Glutamatergic neuron (in vitro differentiated cells): Measurements from ENCODE around the gene MACROD2. TPM values are rescaled to one million over a fixed set of nuclear protein-coding genes. Genes with fewer than 3 reads are reported as not detected.

ENCODE experiments used
- DNase-seq: peaks from one replicate; pipeline ENCODE4 v3.0.0; 2022
- H3K27ac Mint-ChIP-seq: one replicate; pipeline ENCODE4 v1.8.0; 2020; ENCODE audit warnings: mild to moderate bottlenecking, mixed read lengths, inconsistent platforms; ENCODE audit not compliant: unreplicated experiment
- H3K27me3 Mint-ChIP-seq: one replicate; pipeline ENCODE4 v1.8.0; 2020; ENCODE audit warnings: mild to moderate bottlenecking, moderate library complexity, mixed read lengths, inconsistent platforms; ENCODE audit not compliant: unreplicated experiment
- H3K36me3 Mint-ChIP-seq: one replicate; pipeline ENCODE4 v1.8.0; 2020; ENCODE audit warnings: mild to moderate bottlenecking, mixed read lengths, inconsistent platforms; ENCODE audit not compliant: unreplicated experiment
- H3K4me1 Mint-ChIP-seq: one replicate; pipeline ENCODE4 v1.8.0; 2020; ENCODE audit warnings: mild to moderate bottlenecking, low read depth, mixed read lengths, inconsistent platforms; ENCODE audit not compliant: unreplicated experiment
- H3K4me3 Mint-ChIP-seq: one replicate; pipeline ENCODE4 v1.8.0; 2020; ENCODE audit warnings: mild to moderate bottlenecking, mixed read lengths, inconsistent platforms; ENCODE audit not compliant: unreplicated experiment
- H3K9me3 Mint-ChIP-seq: one replicate; pipeline ENCODE4 v1.8.0; 2020; ENCODE audit warnings: mild to moderate bottlenecking, moderate library complexity, mixed read lengths, inconsistent platforms; ENCODE audit not compliant: unreplicated experiment
- total RNA-seq: library from RNA; stranded (reverse); fragmentation: NEBNext Ultra II Directional; extraction: Animal tissue kit (Norgen Biotek cat#: 25700); gene quantifications from one replicate; pipeline ENCODE4 v1.2.1, GENCODE V29; 2021; ENCODE audit not compliant: unreplicated experiment
- TF ChIP-seq, protein P1 (sequence below): fragments of 200-600 bp; sonication (generic); IDR thresholded peaks from one replicate; pipeline ENCODE4 v1.5.0; 2021; ENCODE audit not compliant: partially characterized antibody, unreplicated experiment

Gene MACROD2
- total RNA-seq, 1 donor from 2014 or later, result 8.7 TPM

DNA sequence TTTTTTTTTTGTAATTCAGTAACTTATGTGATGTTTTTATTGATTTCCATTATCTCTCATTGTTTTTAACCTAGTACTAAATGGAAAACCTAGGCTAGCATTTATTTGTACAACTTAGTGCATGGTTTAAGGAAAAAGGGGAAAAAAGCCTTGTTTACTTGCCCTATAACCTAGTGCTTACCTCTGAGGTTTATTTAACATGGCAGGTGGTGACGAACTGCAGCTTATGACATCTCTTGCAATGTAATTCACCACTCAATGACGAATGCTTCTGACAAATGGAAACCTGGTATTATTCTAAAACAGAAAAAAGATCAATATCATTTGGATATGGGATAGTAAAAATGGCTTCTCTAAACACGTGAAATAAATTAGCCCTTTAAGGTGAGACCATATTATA is 960.7 kb downstream of the MACROD2 start:
- DNase-seq, result no peak
- no peaks in the 10 kb centered on the region for H3K36me3 Mint-ChIP-seq
- TF ChIP-seq, protein P1, sequence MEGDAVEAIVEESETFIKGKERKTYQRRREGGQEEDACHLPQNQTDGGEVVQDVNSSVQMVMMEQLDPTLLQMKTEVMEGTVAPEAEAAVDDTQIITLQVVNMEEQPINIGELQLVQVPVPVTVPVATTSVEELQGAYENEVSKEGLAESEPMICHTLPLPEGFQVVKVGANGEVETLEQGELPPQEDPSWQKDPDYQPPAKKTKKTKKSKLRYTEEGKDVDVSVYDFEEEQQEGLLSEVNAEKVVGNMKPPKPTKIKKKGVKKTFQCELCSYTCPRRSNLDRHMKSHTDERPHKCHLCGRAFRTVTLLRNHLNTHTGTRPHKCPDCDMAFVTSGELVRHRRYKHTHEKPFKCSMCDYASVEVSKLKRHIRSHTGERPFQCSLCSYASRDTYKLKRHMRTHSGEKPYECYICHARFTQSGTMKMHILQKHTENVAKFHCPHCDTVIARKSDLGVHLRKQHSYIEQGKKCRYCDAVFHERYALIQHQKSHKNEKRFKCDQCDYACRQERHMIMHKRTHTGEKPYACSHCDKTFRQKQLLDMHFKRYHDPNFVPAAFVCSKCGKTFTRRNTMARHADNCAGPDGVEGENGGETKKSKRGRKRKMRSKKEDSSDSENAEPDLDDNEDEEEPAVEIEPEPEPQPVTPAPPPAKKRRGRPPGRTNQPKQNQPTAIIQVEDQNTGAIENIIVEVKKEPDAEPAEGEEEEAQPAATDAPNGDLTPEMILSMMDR, result no peak
- no peak overlapping the region for H3K27ac Mint-ChIP-seq
- no peak overlapping the region for H3K4me3 Mint-ChIP-seq
- peaks cover 5% of the 10 kb centered on the region for H3K9me3 Mint-ChIP-seq
- peaks cover 2% of the 10 kb centered on the region for H3K27me3 Mint-ChIP-seq
- H3K4me1 Mint-ChIP-seq, result peaks cover 27% of the 10 kb centered on the region

DNA sequence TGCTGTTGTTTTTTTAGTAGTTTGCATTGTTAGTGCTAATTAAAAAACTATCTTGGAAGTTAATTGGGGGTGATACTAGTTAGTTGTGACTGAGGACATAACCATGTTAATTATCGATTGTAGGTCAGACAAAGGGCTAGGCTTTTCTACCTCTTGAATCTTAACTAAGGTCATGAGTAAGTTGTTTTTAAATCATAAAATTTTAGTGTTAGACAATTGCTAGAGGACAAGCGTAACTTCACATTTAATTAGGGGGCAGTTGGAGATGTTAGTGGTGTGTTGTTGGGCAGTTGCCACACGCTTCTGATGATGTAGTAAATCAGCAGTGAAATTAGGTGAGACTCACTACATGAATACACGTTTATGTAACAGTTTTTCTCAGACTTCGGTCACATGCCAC is 961.2 kb downstream of the MACROD2 start:
- Mint-ChIP-seq H3K4me3 (no peak overlapping the region), H3K4me1 (peaks cover 24% of the 10 kb centered on the region), H3K27me3 (peaks cover 2% of the 10 kb centered on the region), H3K27ac (no peak overlapping the region), H3K9me3 (peaks cover 5% of the 10 kb centered on the region), H3K36me3 (no peaks in the 10 kb centered on the region)
- TF ChIP-seq, protein P1, result no peak
- no peak for DNase-seq

DNA sequence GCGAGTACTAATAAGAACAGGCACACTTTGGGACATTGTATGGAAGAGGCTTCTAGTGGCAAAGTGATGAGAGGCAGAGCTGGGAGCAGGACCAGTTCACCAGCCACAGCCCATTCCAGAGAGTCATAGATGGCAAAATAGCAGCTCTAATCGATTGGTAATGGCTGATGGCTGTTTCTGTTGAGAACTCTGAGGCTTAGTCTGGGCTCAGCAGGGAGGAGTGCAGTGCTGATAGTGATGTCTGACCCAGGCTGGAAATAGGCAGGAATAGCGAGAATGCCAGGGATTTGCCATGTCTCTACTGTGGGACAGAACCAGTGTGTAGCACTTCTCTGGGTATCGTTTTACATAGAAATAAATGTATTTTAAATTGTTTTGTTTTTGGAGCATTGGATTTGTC is 962.1 kb downstream of the MACROD2 start:
- no peaks in the 10 kb centered on the region for H3K36me3 Mint-ChIP-seq
- H3K4me1 Mint-ChIP-seq, result peaks cover 18% of the 10 kb centered on the region
- TF ChIP-seq, protein P1, result no peak
- no peaks in the 10 kb centered on the region for H3K27me3 Mint-ChIP-seq
- H3K27ac Mint-ChIP-seq, result no peak overlapping the region
- H3K4me3 Mint-ChIP-seq, result no peak overlapping the region
- peaks cover 3% of the 10 kb centered on the region for H3K9me3 Mint-ChIP-seq
- no peak for DNase-seq

DNA sequence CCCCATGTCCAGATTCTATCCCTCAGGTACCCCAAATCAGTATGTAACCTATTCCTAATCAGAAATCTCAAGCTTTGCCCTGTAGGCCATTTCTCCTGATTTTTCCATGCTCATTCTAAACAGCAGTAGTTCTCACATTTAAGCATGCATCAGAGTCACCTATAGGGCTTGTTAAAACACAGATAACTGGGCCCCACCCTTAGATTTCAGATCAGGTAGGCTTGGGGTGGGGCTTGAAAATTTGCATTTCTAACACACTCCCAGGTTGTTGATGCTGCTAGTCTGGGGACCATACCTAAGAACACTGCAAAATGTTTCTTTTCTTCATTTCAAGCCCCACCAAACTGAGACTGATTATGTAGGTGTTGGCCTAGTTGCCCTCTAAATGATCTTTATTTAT is 963.3 kb downstream of the MACROD2 start:
- no peak overlapping the region for H3K4me3 Mint-ChIP-seq

More for the DNA sequence above, 963.3 kb downstream of the MACROD2 start:
- no peaks in the 10 kb centered on the region for H3K36me3 Mint-ChIP-seq
- TF ChIP-seq, protein P1, result no peak
- no peak overlapping the region for H3K27ac Mint-ChIP-seq
- H3K4me1 Mint-ChIP-seq, result peaks cover 15% of the 10 kb centered on the region
- DNase-seq, result no peak
- no peaks in the 10 kb centered on the region for H3K27me3 Mint-ChIP-seq
- H3K9me3 Mint-ChIP-seq, result peaks cover 3% of the 10 kb centered on the region
